ENCODE results near the gene LILRB3.
"Not testable (repeated sequence)": the region's sequence is repeated elsewhere in the genome, so short reads cannot be mapped to it uniquely, and the experiment has no call there.

LILRB3 gene

DNA sequence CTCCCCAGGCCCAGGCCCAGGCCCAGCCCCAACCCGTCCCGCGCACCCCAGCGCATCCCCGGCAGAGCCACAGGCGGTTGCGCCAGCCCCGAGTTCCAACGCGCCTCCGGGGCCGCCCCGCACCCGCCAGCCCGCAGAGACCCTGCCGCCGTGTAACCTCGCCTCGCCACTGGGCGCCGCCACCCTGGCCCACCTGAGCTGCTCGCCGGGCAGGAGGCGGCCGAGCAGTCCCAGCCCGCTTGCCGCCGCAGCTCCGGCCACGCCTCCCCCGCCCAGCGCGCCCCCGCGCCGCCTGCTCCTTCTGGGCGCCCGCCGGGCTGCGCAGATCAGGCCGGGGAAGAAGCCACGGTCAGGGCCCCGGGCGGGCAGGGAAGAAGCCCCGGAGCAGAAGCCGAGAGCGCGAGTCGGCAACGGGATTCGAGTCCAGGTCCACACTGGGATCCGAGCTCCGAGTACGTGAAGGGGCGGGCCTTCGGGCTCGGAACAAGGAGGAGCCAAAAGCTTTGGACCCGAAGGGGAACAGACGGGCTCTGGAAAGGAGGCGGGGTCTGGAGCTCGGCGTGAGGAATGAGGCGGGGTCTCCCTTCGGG lies 33.6 kb downstream of the LILRB3 start, which contains the start of gene MBOAT7:
TSS of gene MBOAT7 (minus strand) at position 436 of the 590 bp plus-strand sequence. CDS start 1,072 bp downstream, outside the sequence.
- DNase-seq = no peak

DNA sequence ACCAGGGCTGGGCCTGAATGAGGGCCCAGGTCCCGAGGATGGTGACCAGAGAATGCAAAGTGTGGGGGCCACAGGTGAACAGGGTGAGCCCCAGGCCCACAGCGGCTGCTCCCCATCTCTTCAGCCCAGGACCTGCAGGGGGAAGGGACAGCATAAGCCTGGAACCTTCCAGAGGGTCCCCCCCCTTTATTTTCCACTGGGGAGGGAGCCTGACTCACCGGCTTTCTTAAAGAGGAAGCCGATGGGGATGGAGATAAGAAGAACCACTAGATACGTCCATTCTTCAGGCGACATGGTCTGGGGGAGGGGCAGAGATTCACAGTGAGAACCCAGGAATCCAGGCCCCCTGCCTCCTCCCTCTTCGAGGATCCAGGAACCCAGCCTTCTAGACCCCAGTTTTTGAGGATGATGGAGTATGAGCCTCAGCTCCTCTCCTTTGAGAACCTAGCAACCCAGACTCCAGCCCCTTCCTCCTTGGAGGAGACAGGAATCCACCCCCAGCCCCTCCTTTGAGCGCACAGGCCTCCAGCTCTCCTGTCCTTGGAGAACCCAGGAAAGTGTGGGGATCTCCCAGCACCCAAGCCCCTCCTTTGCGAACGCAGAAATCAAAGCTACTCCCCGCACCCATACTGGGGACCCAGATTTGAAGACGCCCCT lies 34.5 kb downstream of the LILRB3 start:
- no peak for DNase-seq

DNA sequence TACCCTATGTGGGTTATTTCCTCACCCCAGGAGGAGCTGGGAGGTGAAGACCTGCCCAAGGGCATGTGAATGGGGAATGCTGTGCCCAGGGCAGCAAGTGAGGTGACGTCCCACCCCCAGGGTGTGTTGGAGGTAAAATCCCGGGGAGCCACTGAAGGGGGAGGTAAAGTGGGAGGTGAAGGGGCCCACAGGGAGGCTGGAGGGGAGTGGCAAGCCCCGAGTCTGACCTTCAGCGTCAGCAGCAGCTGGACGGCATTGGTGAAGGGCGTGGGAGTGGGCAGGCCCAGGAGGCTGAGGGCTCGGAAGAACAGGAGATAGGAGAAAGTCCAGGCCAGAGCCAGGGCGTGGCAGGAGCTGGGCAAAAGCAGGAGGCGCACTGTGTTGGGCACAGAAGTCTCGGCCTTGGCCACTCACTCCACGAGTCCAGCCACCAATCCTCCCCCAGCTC lies 35.8 kb downstream of the LILRB3 start:
- no peak for DNase-seq

DNA sequence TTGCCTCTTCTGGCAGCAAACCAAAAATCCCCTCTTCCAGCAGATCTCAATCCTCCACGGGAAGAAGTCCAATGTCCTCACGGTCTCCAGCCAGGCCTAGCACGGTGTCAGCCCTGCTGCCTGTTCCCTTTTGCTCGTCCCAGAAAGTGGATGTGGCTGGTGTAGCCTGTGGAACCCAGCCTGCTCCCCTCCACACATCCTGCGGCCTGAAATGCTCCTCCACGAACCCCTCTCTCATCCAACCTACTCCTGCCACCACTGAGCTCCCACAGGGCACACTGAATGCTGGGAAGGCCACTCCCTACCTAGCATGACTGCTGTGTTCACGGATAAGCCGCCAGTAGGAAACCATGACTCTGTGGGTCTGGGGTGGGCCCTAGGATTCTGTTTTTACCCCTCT lies 36.5 kb downstream of the LILRB3 start:
- no peak for DNase-seq

DNA sequence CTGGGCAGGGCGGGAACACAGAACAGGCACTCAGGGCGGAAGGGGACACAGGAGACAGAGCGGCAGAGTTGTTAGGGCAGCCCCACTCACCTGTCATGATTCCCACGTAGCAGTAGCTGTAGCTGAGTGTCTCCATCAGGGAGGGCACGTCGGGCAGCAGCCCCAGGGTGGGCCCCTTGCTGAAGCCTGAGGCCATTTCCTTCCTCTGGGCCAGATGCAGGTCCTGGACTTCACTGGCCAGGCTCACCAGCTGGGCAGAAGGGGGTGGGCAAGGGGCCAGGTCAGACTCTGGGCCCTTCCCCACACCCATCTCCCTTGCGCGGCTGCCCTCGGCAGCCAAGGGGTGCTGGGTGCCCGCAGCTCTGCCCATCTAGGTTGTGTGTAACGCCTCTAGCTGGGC lies 39.4 kb downstream of the LILRB3 start:
- no peak for DNase-seq

DNA sequence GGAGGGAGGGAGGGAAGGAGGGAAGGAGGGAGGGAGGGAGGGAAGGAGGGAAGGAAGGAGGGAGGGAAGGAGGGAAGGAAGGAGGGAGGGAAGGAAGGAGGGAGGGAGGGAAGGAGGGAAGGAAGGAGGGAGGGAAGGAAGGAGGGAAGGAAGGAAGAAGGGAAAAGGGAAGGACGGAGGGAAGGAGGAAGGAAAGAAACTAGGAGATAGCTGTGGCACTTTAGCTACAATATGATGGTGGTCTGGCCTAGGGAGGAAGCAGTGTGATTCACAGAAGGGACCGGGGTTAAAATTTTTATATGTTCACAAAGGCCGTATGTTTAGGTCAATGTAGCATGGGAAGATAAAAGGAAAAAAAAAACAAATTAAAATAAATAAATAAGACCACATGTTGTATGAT lies 40.9 kb downstream of the LILRB3 start:
- DNase-seq = not testable (repeated sequence)

DNA sequence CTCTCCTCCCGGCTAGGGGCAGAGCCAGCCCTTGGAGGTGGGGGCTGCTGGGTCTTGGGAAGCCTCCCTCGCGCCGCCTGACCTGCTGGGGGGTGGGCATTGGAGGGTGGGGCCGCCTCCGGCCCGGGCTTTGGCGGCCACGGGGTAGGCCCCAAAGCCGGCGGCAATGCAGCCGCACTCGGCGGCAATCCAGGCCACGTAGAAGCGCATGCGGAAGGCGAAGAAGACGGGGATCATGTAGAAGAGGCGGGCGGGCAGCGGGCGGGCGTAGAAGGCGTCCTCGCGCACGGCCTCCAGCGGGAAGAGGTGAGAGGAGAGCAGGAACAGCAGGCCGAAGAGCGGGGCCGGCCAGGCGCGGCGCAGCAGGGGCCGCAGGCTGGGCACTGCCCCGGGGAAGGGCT lies 42.1 kb downstream of the LILRB3 start:
- DNase-seq = no peak

DNA sequence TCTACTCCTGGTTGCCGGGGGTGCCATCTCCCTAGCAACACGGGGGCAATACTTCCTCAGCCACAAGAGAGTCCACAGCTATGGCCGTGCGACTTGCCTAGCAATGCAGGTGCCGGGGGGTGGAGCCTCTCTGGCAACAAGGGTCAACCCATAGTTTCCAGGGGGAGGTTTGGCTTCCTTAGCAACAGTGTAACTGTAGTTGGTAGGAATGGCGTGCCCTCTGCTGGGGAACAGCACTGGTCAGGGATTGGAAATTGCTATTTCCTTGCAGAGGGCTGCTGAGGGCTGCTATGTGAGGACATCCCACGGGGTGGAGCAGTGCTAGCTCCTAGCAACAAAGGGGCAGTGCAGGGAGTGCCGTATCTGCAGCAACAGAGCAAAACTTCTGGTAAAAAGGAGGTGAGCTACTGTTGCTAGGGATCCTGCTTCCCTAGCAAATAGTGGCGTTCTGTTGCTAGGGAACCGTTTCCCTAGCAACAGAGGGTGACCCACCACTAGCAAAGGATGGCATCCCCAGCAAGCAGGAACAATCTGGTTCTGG lies 42.8 kb downstream of the LILRB3 start:
- no peak for DNase-seq

DNA sequence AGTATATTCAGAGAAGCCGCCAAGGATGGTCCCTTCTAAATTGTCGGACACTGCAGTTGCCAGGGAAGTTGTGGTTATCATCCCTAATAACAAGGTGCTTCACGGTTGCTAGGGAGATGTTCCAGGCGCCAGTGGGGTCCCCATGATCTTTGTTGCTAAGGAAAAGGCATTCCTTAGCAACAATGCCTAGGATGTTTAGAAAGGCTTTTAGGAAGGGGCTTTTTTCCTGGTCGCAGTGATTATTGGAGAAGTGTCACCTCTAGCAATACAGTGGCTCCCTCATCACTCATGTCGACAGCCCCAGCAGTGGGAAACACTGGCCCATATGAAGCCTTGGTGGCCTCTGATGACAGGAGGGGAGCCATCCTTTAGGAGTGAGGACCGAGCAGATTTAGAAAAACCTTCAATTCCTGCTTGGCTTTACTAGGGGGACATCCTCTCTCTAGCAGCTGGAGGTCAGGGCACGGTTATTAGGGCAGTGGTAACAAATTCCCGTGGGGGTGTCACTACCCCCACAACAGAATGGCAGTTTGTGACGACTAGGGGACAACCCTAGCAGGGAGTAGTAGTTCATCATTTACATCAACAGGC lies 43.5 kb downstream of the LILRB3 start:
- DNase-seq = no peak

DNA sequence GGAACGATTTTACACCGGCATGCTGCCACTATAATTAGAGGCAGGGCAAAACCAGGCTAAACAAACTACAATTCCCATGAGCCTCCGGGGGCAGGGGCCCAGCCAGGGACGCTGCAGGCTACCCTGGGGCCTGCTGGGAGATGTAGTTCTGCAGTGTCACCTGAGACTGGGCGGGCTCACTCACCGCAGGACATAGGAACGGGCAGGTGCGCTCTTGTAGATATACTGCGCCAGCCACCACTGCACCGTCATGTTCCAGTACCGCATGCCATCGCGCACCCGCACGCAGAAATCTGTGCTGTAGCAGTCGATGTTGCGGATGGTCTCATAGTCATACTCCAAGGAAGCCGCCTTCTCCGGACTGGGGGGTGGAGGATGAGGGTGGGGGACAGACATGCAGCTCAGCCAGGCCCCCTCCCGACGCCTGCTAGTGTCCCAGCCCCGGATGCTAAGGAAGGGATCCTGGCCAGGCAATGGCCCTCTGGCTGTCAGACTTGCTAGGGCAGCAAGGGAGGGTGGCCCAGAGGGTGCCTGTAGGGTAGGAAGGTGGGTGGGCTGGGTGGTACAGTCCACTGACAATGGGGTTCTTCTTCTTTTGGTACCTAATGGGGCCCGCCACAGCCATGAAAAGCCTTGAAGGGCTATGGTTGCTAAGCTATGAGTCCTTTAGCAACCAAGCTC lies 44.1 kb downstream of the LILRB3 start:
- peak; percentile 61 for DNase-seq

DNA sequence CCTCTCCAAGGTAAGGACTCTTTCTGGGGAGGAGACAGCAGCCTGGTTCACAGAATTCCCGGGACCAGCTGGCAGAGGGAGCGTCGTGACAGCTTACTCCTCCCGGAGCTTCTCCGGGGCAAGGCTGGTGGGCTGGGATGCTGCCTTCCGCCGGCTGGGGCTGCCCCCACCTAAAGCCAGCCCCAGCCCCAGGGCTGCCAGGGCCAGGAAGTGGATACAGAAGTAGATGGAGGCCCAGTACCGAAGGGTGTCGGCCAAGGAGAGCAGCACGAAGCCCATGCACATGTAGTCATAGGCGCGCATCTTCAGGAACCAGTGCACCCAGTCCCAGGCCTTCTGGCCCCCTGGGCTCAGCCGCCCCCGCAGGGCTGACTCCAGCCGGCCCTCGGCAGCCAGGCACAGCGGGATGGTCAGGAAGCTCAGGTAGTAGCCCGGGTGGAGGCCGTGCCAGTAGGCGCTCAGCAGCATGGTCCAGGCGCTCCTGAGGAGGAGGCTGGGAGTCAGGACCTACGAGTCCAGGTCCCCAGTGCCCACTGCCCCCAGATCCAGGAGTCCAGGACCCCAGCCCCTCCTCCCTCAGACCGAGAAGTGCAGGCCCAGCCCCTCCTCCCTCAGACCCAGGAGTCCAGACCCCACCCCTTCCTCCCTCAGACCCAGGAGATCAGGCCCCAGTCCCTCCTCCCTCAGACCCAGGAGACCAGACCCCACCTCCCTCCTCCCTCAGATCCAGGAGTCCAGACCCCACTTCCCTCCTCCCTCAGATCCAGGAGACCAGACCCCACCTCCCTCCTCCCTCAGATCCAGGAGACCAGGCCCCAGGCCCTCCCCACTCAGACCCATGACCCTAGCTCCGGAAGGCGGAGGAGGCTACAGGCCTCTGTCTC lies 48.6 kb downstream of the LILRB3 start:
- no peak for DNase-seq

DNA sequence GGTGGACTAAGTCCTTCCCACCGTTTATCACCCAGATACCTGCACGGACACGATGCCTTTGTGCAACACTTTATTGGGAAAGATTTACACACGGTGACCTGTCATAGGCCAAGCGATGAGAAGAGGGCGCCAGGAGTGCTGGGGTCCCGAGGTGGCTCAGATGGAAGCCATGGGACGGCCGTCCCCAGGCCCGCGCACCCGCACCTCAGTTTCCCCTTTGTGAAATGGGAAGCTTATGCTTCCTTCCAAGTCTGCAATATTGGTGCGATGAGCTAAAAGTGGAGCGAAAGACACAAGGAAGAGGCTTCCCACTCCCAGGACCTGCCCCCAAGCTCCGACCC lies 49.5 kb downstream of the LILRB3 start:
- DNase-seq = no peak

DNA sequence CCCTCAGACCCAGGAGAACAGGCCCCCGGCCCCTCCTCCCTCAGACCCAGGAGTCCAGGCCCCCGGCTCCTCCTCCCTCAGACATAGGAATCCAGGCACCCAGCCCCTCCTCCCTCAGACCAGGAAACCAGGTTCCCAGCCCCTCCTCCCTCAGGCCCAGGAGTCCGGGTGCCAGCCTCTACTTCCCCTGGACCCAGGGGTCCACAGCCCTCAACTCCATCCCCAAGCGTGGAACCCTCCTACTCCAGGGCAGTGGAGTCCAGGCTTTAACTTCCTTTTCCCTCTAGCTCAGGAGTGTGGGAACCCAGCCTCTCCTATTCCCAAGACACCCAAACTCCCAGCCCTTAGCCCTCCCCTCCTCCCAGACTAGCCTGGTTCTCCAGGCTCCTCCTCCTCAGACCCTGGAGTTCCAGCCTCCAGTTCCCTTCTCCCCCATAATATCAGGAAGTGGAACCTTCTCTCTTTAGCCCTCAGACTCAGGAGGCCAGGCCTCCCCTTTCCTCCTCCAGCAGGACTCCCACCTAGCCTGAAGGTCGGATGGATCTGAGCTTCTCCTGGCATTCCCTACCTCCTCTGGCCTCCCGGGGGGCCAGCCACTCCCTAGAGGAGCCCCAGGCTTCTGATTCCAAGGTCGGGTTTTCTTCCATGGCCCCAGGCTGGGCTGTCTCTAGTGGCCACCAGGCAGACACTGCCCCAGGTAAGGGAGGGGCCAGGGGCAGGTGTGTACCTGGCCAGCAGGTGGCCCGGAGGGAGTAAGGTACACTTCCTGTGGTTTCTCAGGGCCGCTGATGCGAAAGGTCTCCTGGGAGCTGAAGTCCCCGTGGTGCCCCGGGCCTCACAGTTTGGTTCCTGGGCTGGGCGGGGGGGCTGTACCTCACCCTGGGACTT lies 50.1 kb downstream of the LILRB3 start, which contains the start of gene TMC4:
TSS of gene TMC4 (minus strand) at position 690 of the 888 bp plus-strand sequence. CDS start at position 647, 43 bp downstream.
- DNase-seq = peak; percentile 34

DNA sequence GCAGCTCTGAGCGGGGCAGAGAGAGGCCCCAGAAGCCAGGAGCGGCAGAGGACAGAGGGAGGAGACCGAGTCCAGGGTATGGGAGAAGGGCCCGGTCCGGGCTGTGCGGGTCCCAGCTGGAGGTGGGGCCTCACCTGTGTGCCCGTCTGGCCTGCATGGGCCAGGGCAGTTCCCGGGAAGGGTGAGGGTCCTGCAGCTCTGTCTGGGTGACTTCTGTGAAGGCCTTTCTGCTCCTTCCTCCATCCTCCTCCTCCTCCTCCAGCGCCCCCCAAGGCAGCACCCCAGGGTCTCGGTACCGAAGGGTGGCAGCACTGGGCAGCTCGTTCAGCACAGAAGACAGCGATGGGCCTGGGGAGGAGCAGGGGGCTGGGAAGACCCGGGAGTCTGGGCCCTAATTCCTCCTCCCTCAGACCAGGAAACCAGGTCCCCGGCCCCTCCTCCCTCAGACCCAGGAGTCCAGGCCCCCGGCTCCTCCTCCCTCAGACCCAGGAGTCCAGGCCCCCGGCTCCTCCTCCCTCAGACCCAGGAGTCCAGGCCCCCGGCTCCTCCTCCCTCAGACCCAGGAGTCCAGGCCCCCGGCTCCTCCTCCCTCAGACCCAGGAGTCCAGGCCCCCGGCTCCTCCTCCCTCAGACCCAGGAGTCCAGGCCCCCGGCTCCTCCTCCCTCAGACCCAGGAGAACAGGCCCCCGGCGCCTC lies 50.9 kb downstream of the LILRB3 start:
- not testable (repeated sequence) for DNase-seq

DNA sequence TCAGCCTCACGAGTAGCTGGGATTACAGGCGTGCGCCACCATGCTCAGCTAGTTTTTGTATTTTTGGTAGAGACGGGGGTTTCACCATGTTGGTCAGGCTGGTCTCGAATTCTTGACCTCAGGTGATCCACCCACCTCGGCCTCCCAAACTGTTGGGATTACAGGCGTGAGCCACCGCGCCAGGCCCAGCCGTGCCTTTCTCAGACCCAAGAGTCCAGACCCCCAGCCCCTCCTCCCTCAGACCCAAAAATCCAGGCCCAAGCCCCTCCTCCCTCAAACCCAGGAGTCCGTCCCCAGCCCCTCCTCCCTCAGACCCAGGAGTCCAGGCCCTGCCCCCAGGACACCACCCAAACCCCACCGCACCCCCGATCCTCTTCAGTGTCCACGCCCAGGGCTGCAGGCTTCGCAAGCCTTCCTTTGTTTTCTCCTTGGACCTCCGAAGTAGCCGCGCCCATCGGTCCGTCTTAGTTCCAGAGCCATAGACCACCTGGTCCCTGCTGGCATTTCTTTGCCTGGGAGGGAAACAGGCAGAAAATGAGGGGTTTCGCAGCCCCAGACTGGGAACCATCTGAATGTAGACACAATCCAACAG lies 53.6 kb downstream of the LILRB3 start:
- DNase-seq = no peak

DNA sequence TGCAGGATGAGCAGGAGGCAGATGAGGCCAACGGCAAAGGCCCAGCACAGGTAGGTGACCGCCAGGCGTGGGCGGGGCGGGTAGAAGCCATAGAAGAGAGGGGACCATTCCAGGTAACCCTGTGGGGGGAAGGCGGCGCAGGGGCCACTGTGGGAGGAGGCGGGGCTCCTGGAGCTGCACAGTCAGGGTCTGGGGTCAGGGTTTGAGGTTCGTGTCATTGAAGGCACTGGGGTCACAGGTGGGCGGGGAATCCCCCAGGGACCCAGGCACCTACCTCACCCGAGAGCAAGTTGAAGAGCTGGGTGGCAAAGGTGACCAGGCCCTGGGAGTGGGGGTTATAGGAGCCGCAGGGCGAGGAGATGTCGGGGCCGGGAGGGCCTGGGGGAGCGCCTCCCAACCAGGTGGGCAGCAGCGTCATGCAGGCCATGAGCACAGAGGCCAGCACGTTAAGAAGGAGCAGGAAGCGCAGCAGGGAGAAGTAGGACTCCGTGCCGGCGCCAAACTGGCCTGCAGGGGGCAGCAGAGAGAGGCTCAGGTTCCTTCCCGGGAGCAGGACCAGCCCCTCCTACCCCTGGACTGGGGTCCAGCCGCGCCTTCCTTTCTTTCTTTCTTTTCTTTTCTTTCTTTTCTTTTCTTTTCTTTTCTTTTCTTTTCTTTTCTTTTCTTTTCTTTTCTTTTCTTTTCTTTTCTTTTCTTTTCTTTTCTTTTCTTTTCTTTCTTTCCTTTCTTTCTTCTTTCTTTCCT lies 54.5 kb downstream of the LILRB3 start:
- DNase-seq = peak; percentile 63

Measured in NCI-H2171 treated with DMSO at 0.1 percent for 48 hours (cell line).